GM12878 (cell line): ENCODE measurements around the gene PEF1. TPM values are rescaled to one million over a fixed set of nuclear protein-coding genes. Genes with fewer than 3 reads are reported as not detected.

Experiments
- BRCA1 ChIP-seq: IDR thresholded peaks from 2 replicates; pipeline ENCODE4 v1.6.1; 2011; ENCODE audit warnings: low read depth, low read length, improper control_type of control experiment
- CUX1 ChIP-seq: IDR thresholded peaks from 2 replicates; pipeline ENCODE4 v1.6.1; 2012; ENCODE audit warnings: improper control_type of control experiment, low read depth, low read length; ENCODE audit not compliant: insufficient replicate concordance
- ETV6 ChIP-seq, 2 experiments: fragments of 450-650 bp in 1 of 2; IDR thresholded peaks in 1 of 2; conservative IDR thresholded peaks in 1 of 2; 2 replicates each; pipeline ENCODE4 v1.6.1; 2014; ENCODE audit warnings: antibody characterized with exemption in 1 of 2, borderline replicate concordance in 1 of 2, low read depth in 1 of 2, mild to moderate bottlenecking in 1 of 2, moderate library complexity in 1 of 2
- FOXM1 ChIP-seq: IDR thresholded peaks from 2 replicates; pipeline ENCODE4 v1.6.1; 2012; ENCODE audit warnings: low read depth, mild to moderate bottlenecking, inconsistent platforms, low read length, moderate library complexity
- HDAC2 ChIP-seq: fragments of 200-600 bp; sonication (generic); IDR thresholded peaks from 2 replicates; pipeline ENCODE4 v1.6.1; 2017
- KDM1A ChIP-seq: fragments of 200-600 bp; sonication (generic); IDR thresholded peaks from 2 replicates; pipeline ENCODE4 v1.6.1; 2016; ENCODE audit warnings: borderline replicate concordance
- KLF5 ChIP-seq: fragments of 450-650 bp; IDR thresholded peaks from 2 replicates; pipeline ENCODE4 v1.6.1; 2014; ENCODE audit warnings: mild to moderate bottlenecking; ENCODE audit not compliant: partially characterized antibody
- NFYB ChIP-seq: IDR thresholded peaks from 2 replicates; pipeline ENCODE4 v1.6.1; 2011; ENCODE audit warnings: low read depth, mild to moderate bottlenecking, low read length, improper control_type of control experiment, moderate library complexity; ENCODE audit not compliant: insufficient read depth
- NRF1 ChIP-seq: conservative IDR thresholded peaks from 2 replicates; pipeline ENCODE4 v1.6.1; 2011; ENCODE audit warnings: mild to moderate bottlenecking, low read depth, low read length, improper control_type of control experiment
- SKIL ChIP-seq: fragments of 450-650 bp; IDR thresholded peaks from 2 replicates; pipeline ENCODE4 v1.6.1; 2017; ENCODE audit warnings: mild to moderate bottlenecking, low read depth, inconsistent platforms; ENCODE audit not compliant: poor library complexity, severe bottlenecking
- SMARCA5 ChIP-seq: fragments of 450-650 bp; IDR thresholded peaks from 2 replicates; pipeline ENCODE4 v1.6.1; 2017; ENCODE audit warnings: mild to moderate bottlenecking
- SREBF1 ChIP-seq: IDR thresholded peaks from 2 replicates; pipeline ENCODE4 v1.6.1; 2012; ENCODE audit warnings: mild to moderate bottlenecking, low read length
- TARDBP ChIP-seq: IDR thresholded peaks from 2 replicates; pipeline ENCODE4 v1.6.1; 2016; ENCODE audit warnings: borderline replicate concordance
- polyA plus RNA-seq, 11 experiments: library from polyadenylated mRNA; depleted of rRNA in 4 of 11; unstranded in 6 of 11; stranded (reverse) in 5 of 11; fragments of >200 nt; fragmentation: Nextera tagmentation in 4 of 11; fragmentation: Illumina TruSeq in 1 of 11; extraction: Ambion mirVana in 4 of 11; extraction: Trizol in 1 of 11; gene quantifications; 1 replicate in 1 of 11; 2 replicates in 10 of 11; pipeline versions ENCODE4 v1.2.1 to v1.2.3, GENCODE V29; 2011 to 2016; ENCODE audit warnings: inconsistent platforms in 2 of 11, missing spikeins in 2 of 11, low read depth in 1 of 11
- total RNA-seq, 4 experiments: library from RNA; depleted of rRNA in 3 of 4; stranded (reverse); fragments of >200 nt in 3 of 4; fragmentation: Illumina TruSeq in 1 of 4; extraction: Trizol in 1 of 4; gene quantifications; 2 replicates each; pipeline versions ENCODE4 v1.2.1 to v1.2.3, GENCODE V29; 2013 to 2021
- TF ChIP-seq, protein P1 (sequence below): IDR thresholded peaks from 2 replicates; pipeline ENCODE4 v1.6.1; 2011; ENCODE audit warnings: low read depth, low read length, improper control_type of control experiment, borderline replicate concordance
- TF ChIP-seq, protein P2 (sequence below): IDR thresholded peaks from 2 replicates; pipeline ENCODE4 v1.6.1; 2011; ENCODE audit warnings: borderline replicate concordance, low read depth, mild to moderate bottlenecking, moderate library complexity, mixed read lengths, low read length; ENCODE audit not compliant: insufficient read depth; ENCODE audit errors: extremely low read length
- TF ChIP-seq, protein P3 (sequence below): fragments of 150-350 bp; IDR thresholded peaks from 2 replicates; pipeline ENCODE4 v1.6.1; 2016; ENCODE audit warnings: low read depth, low read length

Gene PEF1
- total and polyA plus RNA-seq, 10 of the 15 experiments (the other 5 are each of a cell fraction or from before 2014, with no cell fraction given) = 27.1 to 107 (median 79.0) TPM

DNA sequence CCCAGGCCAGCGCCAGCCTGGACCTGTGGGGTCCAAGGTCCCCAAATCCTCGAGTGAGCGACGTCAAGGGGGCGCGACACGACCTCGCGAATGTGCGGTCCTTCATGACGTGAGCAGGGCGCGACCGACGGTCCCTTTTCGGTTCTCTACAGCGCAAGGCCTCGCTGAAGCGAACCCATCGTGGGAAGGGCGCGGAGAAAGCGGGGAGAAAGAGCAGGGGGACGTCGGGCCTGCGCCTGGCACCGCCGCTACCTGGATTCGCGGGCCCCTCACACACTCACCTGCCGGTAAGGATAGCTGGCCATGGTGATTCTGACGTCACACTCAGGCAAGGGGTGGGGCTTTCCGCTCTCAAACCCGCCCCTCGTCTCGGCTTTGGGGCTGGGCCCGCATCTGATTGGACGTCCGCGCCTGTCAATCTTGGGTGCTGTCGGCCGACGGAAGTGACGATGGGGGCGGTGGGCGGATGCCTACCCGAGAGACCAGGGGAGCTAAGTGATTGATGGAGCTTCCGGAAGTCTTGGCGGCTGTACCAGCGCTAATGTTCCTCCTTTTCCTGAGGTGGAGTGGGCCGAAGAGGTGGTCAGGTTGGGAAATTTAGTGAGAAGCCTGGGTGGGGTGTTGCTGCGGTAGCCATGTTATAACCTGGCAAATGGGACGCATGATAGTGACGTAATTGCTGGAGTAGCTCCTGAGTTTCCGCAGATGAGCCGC lies at the start of gene PEF1 (continued):
- TF ChIP-seq CUX1 = no peak
- TF ChIP-seq, protein P1, sequence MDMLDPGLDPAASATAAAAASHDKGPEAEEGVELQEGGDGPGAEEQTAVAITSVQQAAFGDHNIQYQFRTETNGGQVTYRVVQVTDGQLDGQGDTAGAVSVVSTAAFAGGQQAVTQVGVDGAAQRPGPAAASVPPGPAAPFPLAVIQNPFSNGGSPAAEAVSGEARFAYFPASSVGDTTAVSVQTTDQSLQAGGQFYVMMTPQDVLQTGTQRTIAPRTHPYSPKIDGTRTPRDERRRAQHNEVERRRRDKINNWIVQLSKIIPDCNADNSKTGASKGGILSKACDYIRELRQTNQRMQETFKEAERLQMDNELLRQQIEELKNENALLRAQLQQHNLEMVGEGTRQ = no peak
- TF ChIP-seq, protein P2, sequence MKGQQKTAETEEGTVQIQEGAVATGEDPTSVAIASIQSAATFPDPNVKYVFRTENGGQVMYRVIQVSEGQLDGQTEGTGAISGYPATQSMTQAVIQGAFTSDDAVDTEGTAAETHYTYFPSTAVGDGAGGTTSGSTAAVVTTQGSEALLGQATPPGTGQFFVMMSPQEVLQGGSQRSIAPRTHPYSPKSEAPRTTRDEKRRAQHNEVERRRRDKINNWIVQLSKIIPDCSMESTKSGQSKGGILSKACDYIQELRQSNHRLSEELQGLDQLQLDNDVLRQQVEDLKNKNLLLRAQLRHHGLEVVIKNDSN = no peak
- peak; percentile 23 for TF ChIP-seq SMARCA5
- 0 out of 2 replicates have a peak, but pooled peaks have one; percentile 61 for TF ChIP-seq TARDBP
- no peak for TF ChIP-seq FOXM1
- TF ChIP-seq HDAC2 = no peak
- TF ChIP-seq KDM1A = no peak
- peak; percentile 91 for TF ChIP-seq NFYB
- TF ChIP-seq ETV6 (conservative IDR thresholded peaks at IDR 0.05 in 1 of 2, IDR thresholded peaks at IDR 0.05 in 1 of 2; ENCODE audit: borderline replicate concordance in 1 of 2, low read depth in 1 of 2) = no peak
- no peak for TF ChIP-seq NRF1
- peak; percentile 49; the same call in 1 of the 2 replicates for TF ChIP-seq SREBF1
- TF ChIP-seq BRCA1 = no peak
- TF ChIP-seq SKIL = peak; percentile 40
- peak; percentile 55 for TF ChIP-seq KLF5
- TF ChIP-seq, protein P3, sequence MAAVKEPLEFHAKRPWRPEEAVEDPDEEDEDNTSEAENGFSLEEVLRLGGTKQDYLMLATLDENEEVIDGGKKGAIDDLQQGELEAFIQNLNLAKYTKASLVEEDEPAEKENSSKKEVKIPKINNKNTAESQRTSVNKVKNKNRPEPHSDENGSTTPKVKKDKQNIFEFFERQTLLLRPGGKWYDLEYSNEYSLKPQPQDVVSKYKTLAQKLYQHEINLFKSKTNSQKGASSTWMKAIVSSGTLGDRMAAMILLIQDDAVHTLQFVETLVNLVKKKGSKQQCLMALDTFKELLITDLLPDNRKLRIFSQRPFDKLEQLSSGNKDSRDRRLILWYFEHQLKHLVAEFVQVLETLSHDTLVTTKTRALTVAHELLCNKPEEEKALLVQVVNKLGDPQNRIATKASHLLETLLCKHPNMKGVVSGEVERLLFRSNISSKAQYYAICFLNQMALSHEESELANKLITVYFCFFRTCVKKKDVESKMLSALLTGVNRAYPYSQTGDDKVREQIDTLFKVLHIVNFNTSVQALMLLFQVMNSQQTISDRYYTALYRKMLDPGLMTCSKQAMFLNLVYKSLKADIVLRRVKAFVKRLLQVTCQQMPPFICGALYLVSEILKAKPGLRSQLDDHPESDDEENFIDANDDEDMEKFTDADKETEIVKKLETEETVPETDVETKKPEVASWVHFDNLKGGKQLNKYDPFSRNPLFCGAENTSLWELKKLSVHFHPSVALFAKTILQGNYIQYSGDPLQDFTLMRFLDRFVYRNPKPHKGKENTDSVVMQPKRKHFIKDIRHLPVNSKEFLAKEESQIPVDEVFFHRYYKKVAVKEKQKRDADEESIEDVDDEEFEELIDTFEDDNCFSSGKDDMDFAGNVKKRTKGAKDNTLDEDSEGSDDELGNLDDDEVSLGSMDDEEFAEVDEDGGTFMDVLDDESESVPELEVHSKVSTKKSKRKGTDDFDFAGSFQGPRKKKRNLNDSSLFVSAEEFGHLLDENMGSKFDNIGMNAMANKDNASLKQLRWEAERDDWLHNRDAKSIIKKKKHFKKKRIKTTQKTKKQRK = peak; percentile 52
